Measurements from ENCODE around the gene COL13A1.
A peak's percentile ranks its signal among the peaks of the same experiment; 100 is the strongest.

COL13A1 gene

GRCh38 chr10:69809318-69809717, 7.6 kb downstream of the COL13A1 start:
- TF ChIP-seq CTCF (conservative IDR thresholded peaks at IDR 0.05; ENCODE audit: low read length), result no peak
- no peak for DNase-seq (ENCODE audit: low read depth)
- H3K4me3 ChIP-seq (ENCODE audit: low read length), result no peak overlapping the region

GRCh38 chr10:69810097-69810496, 8.4 kb downstream of the COL13A1 start:
- no peak for TF ChIP-seq CTCF (conservative IDR thresholded peaks at IDR 0.05; ENCODE audit: low read length)

GRCh38 chr10:69810675-69811397, 9.1 kb downstream of the COL13A1 start:
- H3K4me3 ChIP-seq (ENCODE audit: low read length), result no peak overlapping the region
- no peak for TF ChIP-seq CTCF (conservative IDR thresholded peaks at IDR 0.05; ENCODE audit: low read length)
- no peak for DNase-seq (ENCODE audit: low read depth)

More at GRCh38 chr10:69810097-69810496, 8.4 kb downstream of the COL13A1 start:
- DNase-seq (ENCODE audit: low read depth), result peak; percentile 43
- H3K4me3 ChIP-seq (ENCODE audit: low read length), result no peak overlapping the region

GRCh38 chr10:69813632-69814031, 11.9 kb downstream of the COL13A1 start:
- TF ChIP-seq CTCF (conservative IDR thresholded peaks at IDR 0.05; ENCODE audit: low read length), result no peak
- H3K4me3 ChIP-seq (ENCODE audit: low read length), result no peak overlapping the region
- DNase-seq (ENCODE audit: low read depth), result no peak

GRCh38 chr10:69814251-69814650, 12.5 kb downstream of the COL13A1 start:
- TF ChIP-seq CTCF (conservative IDR thresholded peaks at IDR 0.05; ENCODE audit: low read length), result no peak

GRCh38 chr10:69815104-69815503, 13.4 kb downstream of the COL13A1 start:
- DNase-seq (ENCODE audit: low read depth), result no peak
- TF ChIP-seq CTCF (conservative IDR thresholded peaks at IDR 0.05; ENCODE audit: low read length), result no peak

More at GRCh38 chr10:69814251-69814650, 12.5 kb downstream of the COL13A1 start:
- DNase-seq (ENCODE audit: low read depth), result no peak
- H3K4me3 ChIP-seq (ENCODE audit: low read length), result no peak overlapping the region

GRCh38 chr10:69816521-69816920, 14.8 kb downstream of the COL13A1 start:
- no peak overlapping the region for H3K4me3 ChIP-seq (ENCODE audit: low read length)
- no peak for TF ChIP-seq CTCF (conservative IDR thresholded peaks at IDR 0.05; ENCODE audit: low read length)
- DNase-seq (ENCODE audit: low read depth), result no peak

More at GRCh38 chr10:69815104-69815503, 13.4 kb downstream of the COL13A1 start:
- no peak overlapping the region for H3K4me3 ChIP-seq (ENCODE audit: low read length)
